ENCODE results near the gene KCTD20.
A peak's percentile ranks its signal among the peaks of the same experiment; 100 is the strongest.

The KCTD20 gene

GRCh38 chr6:36493859-36494258 lies 51.1 kb downstream of the KCTD20 start:
- DNase-seq (ENCODE audit: low spot score): peak; percentile 36

- no peak for DNase-seq (ENCODE audit: low spot score)
These were observed 52.3 kb downstream of the KCTD20 start for GRCh38 chr6:36495086-36495485.

GRCh38 chr6:36499918-36500317 lies 57.1 kb downstream of the KCTD20 start:
- DNase-seq (ENCODE audit: low spot score): no peak

- no peak for DNase-seq (ENCODE audit: low spot score)
These were observed 58.9 kb downstream of the KCTD20 start for GRCh38 chr6:36501686-36502085.

GRCh38 chr6:36504181-36504580 lies 61.4 kb downstream of the KCTD20 start:
- no peak for DNase-seq (ENCODE audit: low spot score)

GRCh38 chr6:36504982-36505381 lies 62.2 kb downstream of the KCTD20 start:
- peak; percentile 56 for DNase-seq (ENCODE audit: low spot score)

GRCh38 chr6:36505744-36506534 lies 63.1 kb downstream of the KCTD20 start:
- DNase-seq (ENCODE audit: low spot score): no peak

- no peak for DNase-seq (ENCODE audit: low spot score)
These were observed 63.8 kb downstream of the KCTD20 start for GRCh38 chr6:36506611-36507010.

GRCh38 chr6:36508532-36508931 lies 65.7 kb downstream of the KCTD20 start:
- DNase-seq (ENCODE audit: low spot score): no peak

- no peak for DNase-seq (ENCODE audit: low spot score)
These were observed 67.6 kb downstream of the KCTD20 start for GRCh38 chr6:36510365-36510764.

GRCh38 chr6:36514554-36515456 lies 72.0 kb downstream of the KCTD20 start:
- DNase-seq (ENCODE audit: low spot score): no peak

GRCh38 chr6:36515844-36516243 lies 73.0 kb downstream of the KCTD20 start:
- DNase-seq (ENCODE audit: low spot score): no peak

- no peak for DNase-seq (ENCODE audit: low spot score)
These were observed 73.8 kb downstream of the KCTD20 start for GRCh38 chr6:36516559-36516958.

- DNase-seq (ENCODE audit: low spot score): no peak
These were observed 74.2 kb downstream of the KCTD20 start for GRCh38 chr6:36516988-36517387.

- no peak for DNase-seq (ENCODE audit: low spot score)
These were observed 74.6 kb downstream of the KCTD20 start for GRCh38 chr6:36517408-36517807.

- no peak for DNase-seq (ENCODE audit: low spot score)
These were observed 76.6 kb downstream of the KCTD20 start for GRCh38 chr6:36519352-36519751.

GRCh38 chr6:36523451-36523850 lies 80.7 kb downstream of the KCTD20 start:
- no peak for DNase-seq (ENCODE audit: low spot score)

- no peak for DNase-seq (ENCODE audit: low spot score)
These were observed 81.2 kb downstream of the KCTD20 start for GRCh38 chr6:36523936-36524499.

GRCh38 chr6:36524871-36525270 lies 82.1 kb downstream of the KCTD20 start:
- DNase-seq (ENCODE audit: low spot score): no peak

GRCh38 chr6:36525346-36525745 lies 82.5 kb downstream of the KCTD20 start:
- DNase-seq (ENCODE audit: low spot score): no peak

GRCh38 chr6:36526066-36526465 lies 83.3 kb downstream of the KCTD20 start:
- no peak for DNase-seq (ENCODE audit: low spot score)

- no peak for DNase-seq (ENCODE audit: low spot score)
These were observed 90.5 kb downstream of the KCTD20 start for GRCh38 chr6:36533321-36533720.

All from GM03348 (cell line).